Sigmoid colon (tissue), 3 donors: ENCODE measurements around the gene MAZ.
"Not testable (repeated sequence)": the region's sequence is repeated elsewhere in the genome, so short reads cannot be mapped to it uniquely, and the experiment has no call there.

Experiments used
- POLR2A ChIP-seq, 2 donors: fragments of 450-650 bp; IDR thresholded peaks; one replicate each; pipeline ENCODE4 v1.6.1; 2016; ENCODE audit warnings: antibody characterized with exemption in 2 of 2, mild to moderate bottlenecking in 2 of 2, moderate library complexity in 2 of 2
- TF ChIP-seq, protein P1 (sequence below), 4 experiments: fragments of 450-650 bp in 3 of 4; fragments of 200-600 bp in 1 of 4; IDR thresholded peaks; one replicate each; pipeline ENCODE4 v1.5.1; 2016 to 2019; ENCODE audit warnings: antibody characterized with exemption in 4 of 4, mild to moderate bottlenecking in 3 of 4, moderate library complexity in 2 of 4

DNA sequence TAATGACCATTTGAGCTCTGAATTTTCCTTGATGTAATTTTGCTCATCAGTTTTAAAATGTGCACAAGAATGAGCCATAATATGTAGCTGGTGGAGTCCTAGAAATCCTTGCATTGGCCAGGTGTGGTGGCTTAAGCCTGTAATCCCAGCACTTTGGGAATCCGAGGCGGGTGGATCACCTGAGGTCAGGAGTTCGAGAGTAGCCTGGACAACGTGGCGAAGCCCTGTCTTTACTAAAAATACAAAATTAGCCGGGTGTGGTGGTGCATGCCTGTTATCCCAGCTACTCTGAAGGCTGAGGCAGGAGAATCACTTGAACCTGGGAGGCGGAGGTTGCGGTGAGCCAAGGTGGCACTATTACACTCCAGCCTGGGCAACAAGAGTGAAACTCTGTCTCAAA lies 49.2 kb upstream of the MAZ start:
- TF ChIP-seq, protein P1, sequence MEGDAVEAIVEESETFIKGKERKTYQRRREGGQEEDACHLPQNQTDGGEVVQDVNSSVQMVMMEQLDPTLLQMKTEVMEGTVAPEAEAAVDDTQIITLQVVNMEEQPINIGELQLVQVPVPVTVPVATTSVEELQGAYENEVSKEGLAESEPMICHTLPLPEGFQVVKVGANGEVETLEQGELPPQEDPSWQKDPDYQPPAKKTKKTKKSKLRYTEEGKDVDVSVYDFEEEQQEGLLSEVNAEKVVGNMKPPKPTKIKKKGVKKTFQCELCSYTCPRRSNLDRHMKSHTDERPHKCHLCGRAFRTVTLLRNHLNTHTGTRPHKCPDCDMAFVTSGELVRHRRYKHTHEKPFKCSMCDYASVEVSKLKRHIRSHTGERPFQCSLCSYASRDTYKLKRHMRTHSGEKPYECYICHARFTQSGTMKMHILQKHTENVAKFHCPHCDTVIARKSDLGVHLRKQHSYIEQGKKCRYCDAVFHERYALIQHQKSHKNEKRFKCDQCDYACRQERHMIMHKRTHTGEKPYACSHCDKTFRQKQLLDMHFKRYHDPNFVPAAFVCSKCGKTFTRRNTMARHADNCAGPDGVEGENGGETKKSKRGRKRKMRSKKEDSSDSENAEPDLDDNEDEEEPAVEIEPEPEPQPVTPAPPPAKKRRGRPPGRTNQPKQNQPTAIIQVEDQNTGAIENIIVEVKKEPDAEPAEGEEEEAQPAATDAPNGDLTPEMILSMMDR (IDR thresholded peaks at IDR 0.05) = not testable (repeated sequence)
- not testable (repeated sequence) for TF ChIP-seq POLR2A (IDR thresholded peaks at IDR 0.05)
